K562 (cell line): ENCODE data around the gene BMI1. TPM values are rescaled to one million over a fixed set of nuclear protein-coding genes. Genes with fewer than 3 reads are reported as not detected.
A peak's percentile ranks its signal among the peaks of the same experiment; 100 is the strongest.

Experiments used
- ARID2 ChIP-seq: fragments of 450-650 bp; IDR thresholded peaks from 2 replicates; pipeline ENCODE4 v1.6.1; 2017; ENCODE audit warnings: antibody characterized with exemption, mild to moderate bottlenecking
- ARID3A ChIP-seq: IDR thresholded peaks from 2 replicates; pipeline ENCODE4 v1.6.1; 2012; ENCODE audit warnings: low read depth, low read length, improper control_type of control experiment, borderline replicate concordance
- CHAMP1 ChIP-seq: fragments of 450-650 bp; IDR thresholded peaks from 2 replicates; pipeline ENCODE4 v1.6.1; 2016; ENCODE audit warnings: mild to moderate bottlenecking
- CHD4 ChIP-seq: fragments of 200-600 bp; sonication (generic); IDR thresholded peaks from 3 replicates; pipeline ENCODE4 v1.6.1; 2012; ENCODE audit warnings: low read depth, mild to moderate bottlenecking, mixed read lengths, low read length, inconsistent platforms; ENCODE audit not compliant: insufficient read depth, insufficient replicate concordance, poor library complexity, severe bottlenecking
- ERF ChIP-seq: fragments of 450-650 bp; formaldehyde crosslinking; IDR thresholded peaks from 2 replicates; pipeline ENCODE4 v1.4.0; 2020; ENCODE audit warnings: mild to moderate bottlenecking, mixed read lengths
- FOXJ2 ChIP-seq: fragments of 200-800 bp; sonication (Bioruptor generic); IDR thresholded peaks from 2 replicates; pipeline ENCODE4 v1.6.1; 2016; ENCODE audit warnings: missing genetic modification characterization, missing compliant biosample characterization
- HDGF ChIP-seq: fragments of 450-650 bp; IDR thresholded peaks from 2 replicates; pipeline ENCODE4 v1.6.1; 2016
- ID3 ChIP-seq, 2 experiments: fragments of 250-450 bp in 1 of 2; fragments of 450-650 bp in 1 of 2; sonication (Bioruptor Pico) in 1 of 2; IDR thresholded peaks; 2 replicates each; pipeline versions ENCODE4 v1.6.1 to v1.8.0; 2016 to 2021; ENCODE audit warnings: mild to moderate bottlenecking in 2 of 2, moderate library complexity in 2 of 2, missing compliant biosample characterization in 1 of 2, missing genetic modification characterization in 1 of 2
- MIER1 ChIP-seq: fragments of 450-650 bp; IDR thresholded peaks from 2 replicates; pipeline ENCODE4 v1.6.1; 2016; ENCODE audit warnings: antibody characterized with exemption, mild to moderate bottlenecking, low read depth
- MLX ChIP-seq, 2 experiments: fragments of 450-650 bp in 1 of 2; sonication (generic) in 1 of 2; formaldehyde crosslinking; conservative IDR thresholded peaks; 2 replicates each; pipeline versions ENCODE4 v1.4.0 to v1.8.1; 2020 to 2022; ENCODE audit warnings: mild to moderate bottlenecking in 1 of 2, missing genetic modification reagents in 1 of 2
- PHB ChIP-seq: fragments of 250-450 bp; sonication (Bioruptor Pico); IDR thresholded peaks from 2 replicates; pipeline ENCODE4 v1.5.0; 2021
- PHTF2 ChIP-seq: fragments of 250-450 bp; sonication (Bioruptor Pico); IDR thresholded peaks from 2 replicates; pipeline ENCODE4 v1.5.0; 2021; ENCODE audit warnings: mild to moderate bottlenecking
- PREB ChIP-seq: sonication (generic); formaldehyde crosslinking; IDR thresholded peaks from 2 replicates; pipeline ENCODE4 v1.8.1; 2023; ENCODE audit warnings: mild to moderate bottlenecking, missing genetic modification reagents
- PRMT5 ChIP-seq: sonication (generic); formaldehyde crosslinking; IDR thresholded peaks from 2 replicates; pipeline ENCODE4 v1.5.0; 2020; ENCODE audit warnings: missing genetic modification reagents
- SMAD2 ChIP-seq: fragments of 150-350 bp; IDR thresholded peaks from 2 replicates; pipeline ENCODE4 v1.6.1; 2014; ENCODE audit warnings: low read depth, mild to moderate bottlenecking, low read length
- SNAPC5 ChIP-seq: fragments of 250-450 bp; sonication (Bioruptor Pico); IDR thresholded peaks from 2 replicates; pipeline ENCODE4 v1.8.0; 2021; ENCODE audit warnings: moderate library complexity, mild to moderate bottlenecking, inconsistent platforms
- SNRNP70 ChIP-seq: fragments of 200-400 bp; formaldehyde crosslinking; optimal IDR thresholded peaks from 2 replicates; pipeline ENCODE3; 2017; ENCODE audit warnings: low read depth, low read length
- SPI1 ChIP-seq: IDR thresholded peaks from 2 replicates; pipeline ENCODE4 v1.6.1; 2011; ENCODE audit warnings: low read depth, low read length, control low read depth, borderline replicate concordance
- TBL1XR1 ChIP-seq, 2 experiments: IDR thresholded peaks; 2 replicates each; pipeline ENCODE4 v1.6.1; 2012; ENCODE audit warnings: improper control_type of control experiment in 2 of 2, low read length in 2 of 2, mild to moderate bottlenecking in 1 of 2
- ZEB2 ChIP-seq: fragments of 450-650 bp; IDR thresholded peaks from 2 replicates; pipeline ENCODE4 v1.6.1; 2016
- ZNF644 ChIP-seq: fragments of 200-800 bp; sonication (Bioruptor generic); IDR thresholded peaks from 2 replicates; pipeline ENCODE4 v1.6.1; 2016; ENCODE audit warnings: low read depth, missing genetic modification characterization, missing compliant biosample characterization
- polyA plus RNA-seq, 8 experiments: library from polyadenylated mRNA; depleted of rRNA in 4 of 8; stranded (reverse) in 5 of 8; unstranded in 3 of 8; fragments of >200 nt; fragmentation: Nextera tagmentation in 2 of 8; fragmentation: Illumina TruSeq in 1 of 8; extraction: Ambion mirVana in 2 of 8; extraction: Trizol in 1 of 8; gene quantifications; 2 replicates each; pipeline versions ENCODE4 v1.2.1 to v1.2.3, GENCODE V29; 2011 to 2014; ENCODE audit warnings: inconsistent platforms in 1 of 8, missing spikeins in 1 of 8
- total RNA-seq, 7 experiments: library from RNA; depleted of rRNA in 6 of 7; stranded (reverse); fragments of >200 nt in 6 of 7; fragmentation: Illumina TruSeq in 2 of 7; extraction: Trizol in 2 of 7; gene quantifications; 2 replicates each; pipeline versions ENCODE4 v1.2.1 to v1.2.3, GENCODE V29; 2011 to 2021; ENCODE audit warnings: low replicate concordance in 1 of 7

BMI1 gene
- total and polyA plus RNA-seq, 9 of the 15 experiments (the other 6 are each of a cell fraction or from before 2014, with no cell fraction given), result 21.4 to 103 (median 70.8) TPM

- TF ChIP-seq PHB (CRISPR knock-in tag), result no peak
- no peak for TF ChIP-seq PREB (CRISPR knock-in tag)
- peak; percentile 100 for TF ChIP-seq ARID3A
- TF ChIP-seq PHTF2, result no peak
- TF ChIP-seq SMAD2, result no peak
- TF ChIP-seq SNRNP70, result no peak
- TF ChIP-seq ID3 (CRISPR knock-in tag; IDR thresholded peaks at IDR 0.05), result no peak
- peak; percentile 59; the same call in 1 of the 2 replicates for TF ChIP-seq ID3 (tag; IDR thresholded peaks at IDR 0.05)
- TF ChIP-seq MLX (CRISPR knock-in tag; conservative IDR thresholded peaks at IDR 0.05), result no peak
- TF ChIP-seq TBL1XR1 (IDR thresholded peaks at IDR 0.05; ENCODE audit: low read length in 2 of 2), result no peak; a peak in 1 of 4 replicates
- TF ChIP-seq SNAPC5, result no peak
- no peak for TF ChIP-seq MIER1
- no peak for TF ChIP-seq ZEB2
- TF ChIP-seq FOXJ2 (tag), result peak; percentile 49; the same call in 1 of the 2 replicates
- TF ChIP-seq ERF (CRISPR knock-in tag), result peak; percentile 55; the same call in 1 of the 2 replicates
- peak; percentile 22; the same call in 1 of the 2 replicates for TF ChIP-seq PRMT5 (CRISPR knock-in tag)
- TF ChIP-seq ARID2, result no peak
- TF ChIP-seq ZNF644, result no peak
- 0 out of 2 replicates have a peak, but pooled peaks have one; percentile 22 for TF ChIP-seq SPI1
- TF ChIP-seq HDGF, result no peak
- TF ChIP-seq CHD4, result no peak
- TF ChIP-seq CHAMP1, result peak; percentile 15; the same call in 1 of the 2 replicates
These were observed 19.7 kb downstream of the BMI1 start (continued) for GRCh38 chr10:22340329-22341189.
